IPS DF 19.7 (cell line): ENCODE results near the gene AGXT.

ENCODE experiments used
- DNase-seq: peaks from one replicate; pipeline ENCODE4 v3.0.0-alpha.2; 2013; ENCODE audit warnings: low read depth, low spot score

The AGXT gene

GRCh38 chr2:240927390-240927781, 58.8 kb downstream of the AGXT start:
- no peak for DNase-seq

GRCh38 chr2:240928476-240929363, 60.1 kb downstream of the AGXT start:
- DNase-seq: no peak

- DNase-seq: no peak
Observed at GRCh38 chr2:240929364-240930095, 60.9 kb downstream of the AGXT start.
